HG03135 (cell line): Measurements from ENCODE around the gene MRPL38.
"Not testable (repeated sequence)": the region's sequence is repeated elsewhere in the genome, so short reads cannot be mapped to it uniquely, and the experiment has no call there.

Source experiments
- ATAC-seq: cut with Tn5 transposase; IDR thresholded peaks from one replicate; pipeline ENCODE4 v1.9.1; 2021; ENCODE audit warnings: mild to moderate bottlenecking, moderate library complexity; ENCODE audit not compliant: unreplicated experiment

Gene MRPL38

DNA sequence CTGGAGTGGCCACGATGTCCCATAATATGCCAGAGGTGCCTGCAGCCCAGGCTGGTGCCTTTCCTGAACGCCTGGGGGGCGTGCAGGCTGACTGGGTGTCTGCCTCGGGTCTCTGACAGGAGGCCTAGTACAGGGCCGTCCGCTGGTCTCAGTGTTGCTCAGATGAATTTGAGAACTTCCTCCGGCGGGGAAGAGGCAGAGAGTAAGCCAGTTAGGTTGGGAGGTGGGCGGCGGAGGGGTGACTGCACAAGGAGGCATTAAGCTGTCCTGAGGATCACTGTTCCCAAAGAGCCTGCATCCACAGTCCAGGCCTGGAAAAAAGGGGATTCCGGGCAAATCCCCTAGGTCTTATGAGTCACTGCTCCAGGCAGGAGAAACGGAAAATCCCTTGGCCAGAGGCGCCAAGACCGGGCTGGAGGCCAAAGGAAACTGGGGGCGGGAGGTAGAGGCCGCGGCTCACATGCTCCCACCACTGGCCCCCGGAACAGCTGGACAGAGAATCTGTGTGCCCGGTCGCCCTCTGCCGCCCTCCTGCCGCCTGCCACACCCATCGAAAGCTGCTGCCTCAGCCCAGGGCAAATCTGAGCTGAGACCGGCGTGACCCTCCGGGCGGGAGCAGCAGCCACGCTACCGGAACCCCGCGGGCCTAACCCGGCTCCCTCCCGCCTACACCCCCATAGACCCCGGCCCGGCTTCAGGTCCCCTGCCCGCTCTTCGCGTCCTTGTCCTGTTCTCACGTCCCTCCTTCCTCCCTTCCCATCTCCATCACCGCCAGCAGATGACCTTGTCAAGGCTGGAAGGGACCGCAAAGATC, 27.5 kb downstream of the MRPL38 start:
- no peak for ATAC-seq

DNA sequence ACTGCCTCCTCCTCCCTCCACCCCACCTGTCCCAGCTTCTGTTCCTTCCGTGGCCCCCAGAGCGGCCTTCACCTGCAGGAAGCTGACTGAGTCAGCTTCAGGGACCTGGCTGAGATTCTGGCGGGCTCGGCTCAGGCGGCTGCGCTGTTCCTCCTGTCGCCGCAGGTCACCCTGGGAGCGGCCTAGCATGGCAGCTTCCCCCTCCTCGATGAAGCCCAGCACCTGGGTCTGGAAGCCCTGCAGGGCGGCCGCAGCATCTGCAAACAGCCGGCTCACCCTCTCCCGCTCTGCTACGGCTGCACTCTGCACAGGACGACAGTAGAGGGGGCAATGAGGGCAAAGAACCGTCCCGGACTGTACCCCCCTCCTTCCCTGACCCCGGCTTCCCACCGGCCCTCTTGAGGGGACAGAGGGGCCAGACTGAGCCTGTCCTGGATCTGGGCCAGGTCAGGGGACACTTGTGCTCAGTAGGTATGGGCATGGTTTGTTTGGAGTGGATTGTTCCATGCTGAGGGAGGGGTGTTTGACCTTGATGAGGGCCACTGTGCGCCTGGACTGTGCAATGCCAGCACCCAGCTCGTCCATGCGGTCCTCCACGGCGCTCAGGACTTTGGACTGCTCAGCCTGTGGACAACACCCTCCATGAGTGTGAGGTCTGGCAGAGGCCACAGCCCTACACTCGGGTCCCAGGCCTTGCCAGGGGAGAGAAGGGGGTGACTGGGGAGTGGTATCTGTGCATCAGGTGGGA, 28.3 kb downstream of the MRPL38 start:
- ATAC-seq: no peak

- no peak for ATAC-seq
These were observed 28.8 kb downstream of the MRPL38 start for GRCh38 chr17:75875940-75876189.

- ATAC-seq: no peak
These were observed 29.3 kb downstream of the MRPL38 start for GRCh38 chr17:75875182-75875939.

- ATAC-seq: no peak
These were observed 30.1 kb downstream of the MRPL38 start for GRCh38 chr17:75874323-75875181.

DNA sequence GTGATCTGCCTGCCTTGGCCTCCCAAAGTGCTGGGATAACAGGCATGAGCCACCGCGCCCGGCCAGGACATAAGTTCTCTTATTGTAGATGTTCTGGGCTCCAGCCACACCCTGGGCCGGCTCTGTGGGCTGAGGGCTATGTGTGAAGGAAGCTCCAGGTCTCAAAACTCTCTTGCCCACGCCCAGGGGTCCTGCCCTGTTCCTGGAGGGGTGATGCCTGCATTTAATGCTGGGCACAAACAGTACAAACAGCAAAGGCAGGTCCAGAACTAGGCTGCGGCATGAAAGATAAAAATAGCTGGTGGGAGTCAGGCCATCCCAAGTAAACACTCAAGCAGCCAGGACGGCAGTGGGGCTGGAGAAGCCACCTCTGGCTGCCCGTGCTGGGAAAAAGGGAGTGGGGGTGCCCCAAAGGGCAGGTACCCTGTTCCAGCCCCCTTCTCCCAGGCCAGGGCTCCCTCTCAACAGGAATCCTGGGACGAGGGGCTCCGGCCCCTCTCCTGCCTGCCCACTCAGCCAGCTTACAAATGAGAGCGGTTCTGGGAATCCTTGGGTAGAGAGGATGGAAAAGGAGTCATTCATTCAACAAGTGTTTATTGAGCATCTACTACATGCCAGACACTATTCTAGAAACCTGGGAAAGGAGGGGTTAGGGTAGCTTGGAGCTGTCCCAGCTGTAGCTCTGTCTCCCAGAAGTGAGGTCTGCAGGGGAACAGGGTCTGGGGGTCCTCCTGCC, 30.9 kb downstream of the MRPL38 start:
- ATAC-seq: no peak

DNA sequence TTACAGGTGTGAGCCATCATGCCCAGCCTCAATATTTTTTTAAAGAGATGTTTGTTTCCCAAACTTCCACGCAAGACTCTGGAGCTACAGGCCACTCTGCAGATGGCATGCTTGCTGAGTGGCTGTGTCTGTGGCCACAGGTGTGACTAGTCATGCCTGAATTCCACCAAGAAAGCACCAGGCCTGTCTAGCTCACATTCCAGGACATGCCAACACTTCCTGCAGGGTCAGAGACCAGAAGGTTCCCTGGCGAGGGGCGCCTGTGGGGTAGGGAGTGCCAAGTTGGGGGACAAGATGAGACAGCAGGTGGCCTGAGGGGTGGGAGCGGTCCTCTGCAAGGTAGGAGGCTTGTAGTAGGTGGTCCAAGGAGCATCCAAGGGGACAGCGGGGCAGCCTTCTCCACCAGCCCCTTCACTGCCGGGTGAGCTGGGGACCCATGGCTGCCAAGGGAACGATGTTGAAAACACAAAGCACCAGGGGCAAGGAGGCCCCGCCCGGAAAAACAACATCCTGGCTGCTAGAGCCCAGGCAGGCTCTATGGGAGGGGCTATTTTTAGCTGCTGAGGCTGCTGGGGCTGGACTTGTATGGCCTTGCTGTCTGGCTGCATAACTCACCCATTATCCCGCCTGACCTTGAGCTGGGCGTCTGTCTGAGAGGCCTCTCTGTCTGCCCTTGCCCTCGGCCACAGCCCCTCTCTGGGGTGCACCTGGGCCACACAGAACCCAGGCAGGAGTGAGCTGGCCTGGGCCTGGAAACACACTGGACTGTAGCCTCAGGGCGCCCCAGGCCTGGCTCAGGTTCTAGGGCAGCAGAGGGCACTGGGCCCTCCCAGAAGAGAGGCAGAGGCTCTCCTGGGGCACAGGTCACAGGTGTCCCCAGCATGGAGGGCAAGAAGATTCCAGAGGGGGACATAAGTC, 32.0 kb downstream of the MRPL38 start:
- ATAC-seq: no peak

- not testable (repeated sequence) for ATAC-seq
These were observed 34.5 kb downstream of the MRPL38 start for GRCh38 chr17:75870228-75870627.

GRCh38 chr17:75869282-75870141, 35.2 kb downstream of the MRPL38 start:
- no peak for ATAC-seq

DNA sequence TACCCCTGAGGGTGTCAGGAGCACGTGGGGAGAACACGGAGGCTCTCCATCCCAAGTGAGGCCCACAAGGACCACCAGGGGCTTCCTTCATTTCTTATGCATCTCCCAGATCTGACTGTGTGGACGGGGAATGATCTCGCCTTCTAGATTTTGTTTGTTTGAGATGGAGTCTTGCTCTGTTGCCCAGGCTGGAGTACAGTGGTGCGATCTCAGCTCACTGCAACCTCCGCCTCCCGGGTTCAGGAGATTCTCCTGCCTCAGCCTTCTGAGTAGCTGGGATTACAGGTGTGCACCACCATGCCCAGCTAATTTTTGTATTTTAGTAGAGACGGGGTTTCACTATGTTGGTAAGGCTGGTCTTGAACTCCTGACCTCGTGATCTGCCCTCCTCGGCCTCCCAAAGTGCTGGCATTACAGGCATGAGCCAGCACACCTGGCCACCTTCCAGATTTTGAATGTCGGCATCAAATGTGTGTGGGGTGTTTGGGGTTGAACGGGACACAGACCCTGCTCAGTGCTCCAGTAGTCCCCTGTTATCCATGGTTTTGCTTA, 35.9 kb downstream of the MRPL38 start:
- ATAC-seq: not testable (repeated sequence)

GRCh38 chr17:75865404-75866188, 39.1 kb downstream of the MRPL38 start:
- not testable (repeated sequence) for ATAC-seq

GRCh38 chr17:75864887-75865286, 39.8 kb downstream of the MRPL38 start:
- not testable (repeated sequence) for ATAC-seq

- peak; percentile 84 for ATAC-seq
These were observed 40.2 kb downstream of the MRPL38 start for GRCh38 chr17:75864448-75864871.

DNA sequence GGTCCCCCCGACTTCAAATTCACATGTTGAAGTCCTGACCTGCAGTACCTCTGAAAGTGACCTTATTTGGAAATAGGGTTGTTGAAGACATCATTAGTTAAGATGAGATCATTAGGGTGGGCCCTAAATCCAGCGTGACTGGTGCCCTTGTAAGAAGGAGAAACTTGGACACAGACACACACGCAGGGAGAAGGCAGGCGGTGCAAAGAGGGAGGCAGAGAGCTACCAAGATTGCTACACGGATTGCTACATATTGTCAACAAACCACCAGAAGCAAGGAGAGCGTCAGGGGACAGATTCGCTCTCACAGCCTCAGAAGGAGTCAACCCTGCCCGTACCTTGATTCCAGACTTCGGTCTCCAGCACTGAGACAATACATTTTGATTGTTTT, 42.8 kb downstream of the MRPL38 start:
- no peak for ATAC-seq

DNA sequence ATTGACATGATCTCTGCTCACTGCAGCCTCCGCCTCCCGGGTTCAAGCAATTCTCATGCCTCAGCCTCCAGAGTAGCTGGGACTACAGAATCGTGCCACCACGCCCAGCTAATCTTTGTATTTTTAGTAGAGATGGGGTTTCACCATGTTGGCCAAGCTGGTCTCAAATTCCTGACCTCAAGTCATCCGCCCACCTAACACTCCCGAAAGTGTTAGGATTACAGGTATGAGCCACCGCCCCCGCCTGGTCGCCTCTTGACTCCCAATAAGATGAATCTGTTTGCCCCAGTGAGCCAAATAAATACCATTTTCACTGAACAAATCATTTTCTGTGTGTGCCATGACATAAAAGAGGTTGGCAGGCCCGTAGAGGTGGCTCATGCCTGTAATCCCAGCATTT, 45.3 kb downstream of the MRPL38 start:
- not testable (repeated sequence) for ATAC-seq

GRCh38 chr17:75856062-75856756, 48.5 kb downstream of the MRPL38 start:
- ATAC-seq: no peak
